PFSK-1 (cell line): Measurements from ENCODE around the gene PXMP2.

Experiments
- POLR2AphosphoS5 ChIP-seq: IDR thresholded peaks from 2 replicates; pipeline ENCODE4 v1.6.1; 2012; ENCODE audit warnings: low read depth, mild to moderate bottlenecking, control low read depth, low read length, moderate library complexity
- TAF1 ChIP-seq: IDR thresholded peaks from 2 replicates; pipeline ENCODE4 v1.6.1; 2012; ENCODE audit warnings: low read length, control low read depth, borderline replicate concordance; ENCODE audit not compliant: insufficient read depth

- no peak for TF ChIP-seq POLR2AphosphoS5
- TF ChIP-seq TAF1, result no peak
Observed at GRCh38 chr12:132660996-132661395, 26.4 kb upstream of the PXMP2 start.
